ENCODE data around the gene PRRT4. TPM values are rescaled to one million over a fixed set of nuclear protein-coding genes. Genes with fewer than 3 reads are reported as not detected.

PRRT4 gene
- total RNA-seq, 2 donors from 2014 or later: 2.2 to 3.7 TPM

DNA sequence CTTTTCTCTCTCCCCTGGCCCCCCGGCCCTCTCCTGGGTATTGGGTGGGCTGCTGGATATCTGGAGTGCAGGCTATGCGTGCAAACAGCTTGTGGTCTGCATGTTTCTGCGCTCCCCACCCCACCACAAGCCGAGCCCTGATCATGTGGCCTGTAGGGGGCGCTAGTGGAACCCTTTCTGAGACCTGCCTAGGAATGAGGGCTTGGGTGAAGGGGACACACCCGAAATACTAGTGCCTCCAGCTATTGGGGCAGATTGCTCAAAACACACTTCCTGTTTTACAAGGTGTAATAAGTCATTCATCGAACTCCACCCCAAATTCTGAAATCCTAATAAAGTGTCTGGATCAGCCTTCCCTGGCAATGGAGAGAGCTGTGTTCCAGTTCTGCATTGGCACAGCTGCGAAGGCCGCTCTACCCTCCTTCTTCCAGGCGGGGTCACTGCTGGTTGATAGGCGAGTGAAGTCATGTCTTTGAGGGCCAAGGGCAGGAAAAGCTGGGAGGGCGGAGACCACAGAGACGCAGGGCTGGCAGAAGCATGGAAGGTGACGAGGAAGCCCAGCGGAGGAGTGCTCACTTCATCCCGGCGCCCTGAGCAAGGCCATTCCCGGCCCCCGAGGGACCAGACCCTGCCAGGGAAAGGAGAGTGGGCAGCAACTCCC is 19.8 kb upstream of the PRRT4 start:
- Histone ChIP-seq H3K4me3 (no peak overlapping the region), H3K27ac (no peak overlapping the region), H3K4me1 (ENCODE audit: control insufficient read depth in 1 of 2, low read depth in 2 of 2) (no peaks in the 10 kb centered on the region), H3K9me3 (no peaks in the 10 kb centered on the region), H3K27me3 (replicated peaks; ENCODE audit: insufficient read depth) (no peaks in the 10 kb centered on the region), H3K36me3 (no peaks in the 10 kb centered on the region)
- no peak for ATAC-seq (ENCODE audit: insufficient number of reproducible peaks, low FRiP score, low read depth)
- no peak for DNase-seq (ENCODE audit: low spot score)
- TF ChIP-seq, protein P1, sequence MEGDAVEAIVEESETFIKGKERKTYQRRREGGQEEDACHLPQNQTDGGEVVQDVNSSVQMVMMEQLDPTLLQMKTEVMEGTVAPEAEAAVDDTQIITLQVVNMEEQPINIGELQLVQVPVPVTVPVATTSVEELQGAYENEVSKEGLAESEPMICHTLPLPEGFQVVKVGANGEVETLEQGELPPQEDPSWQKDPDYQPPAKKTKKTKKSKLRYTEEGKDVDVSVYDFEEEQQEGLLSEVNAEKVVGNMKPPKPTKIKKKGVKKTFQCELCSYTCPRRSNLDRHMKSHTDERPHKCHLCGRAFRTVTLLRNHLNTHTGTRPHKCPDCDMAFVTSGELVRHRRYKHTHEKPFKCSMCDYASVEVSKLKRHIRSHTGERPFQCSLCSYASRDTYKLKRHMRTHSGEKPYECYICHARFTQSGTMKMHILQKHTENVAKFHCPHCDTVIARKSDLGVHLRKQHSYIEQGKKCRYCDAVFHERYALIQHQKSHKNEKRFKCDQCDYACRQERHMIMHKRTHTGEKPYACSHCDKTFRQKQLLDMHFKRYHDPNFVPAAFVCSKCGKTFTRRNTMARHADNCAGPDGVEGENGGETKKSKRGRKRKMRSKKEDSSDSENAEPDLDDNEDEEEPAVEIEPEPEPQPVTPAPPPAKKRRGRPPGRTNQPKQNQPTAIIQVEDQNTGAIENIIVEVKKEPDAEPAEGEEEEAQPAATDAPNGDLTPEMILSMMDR (IDR thresholded peaks at IDR 0.05): peak; percentile 16

DNA sequence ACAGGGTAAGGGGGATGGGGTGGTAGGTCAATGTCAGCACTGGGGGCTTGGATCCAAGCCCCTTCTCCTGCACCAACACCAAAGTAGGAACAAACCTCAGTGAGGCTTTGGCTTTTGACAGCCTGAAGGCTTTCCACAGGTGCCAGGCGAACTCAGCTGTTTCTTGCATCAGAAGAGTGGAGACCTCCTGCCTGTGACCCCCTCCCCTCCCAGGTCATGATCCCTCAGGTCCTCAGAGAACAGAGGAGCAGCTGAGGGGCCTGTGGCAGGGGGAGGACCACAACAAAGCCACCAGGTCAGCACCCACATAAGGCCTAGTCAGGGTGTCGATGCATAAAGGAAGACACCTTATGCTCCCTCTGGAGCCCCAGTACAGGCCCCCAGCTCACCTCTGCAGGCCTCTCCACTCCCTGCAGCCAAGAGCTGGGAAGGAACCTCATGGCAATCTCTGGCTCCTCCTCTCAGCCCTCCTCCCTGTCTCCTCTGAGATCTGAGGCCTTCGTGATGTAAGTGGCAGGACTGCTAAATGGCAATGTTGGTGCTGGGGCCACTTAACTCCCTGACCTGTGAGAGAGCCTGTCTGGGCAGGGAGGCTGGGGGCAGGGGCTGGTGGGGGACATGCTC is 19.1 kb upstream of the PRRT4 start:
- H3K4me1 ChIP-seq (ENCODE audit: control insufficient read depth in 1 of 2, low read depth in 2 of 2): no peaks in the 10 kb centered on the region
- no peaks in the 10 kb centered on the region for H3K9me3 ChIP-seq
- ATAC-seq (ENCODE audit: insufficient number of reproducible peaks, low FRiP score, low read depth) (no peak), DNase-seq (ENCODE audit: low spot score) (no peak)
- H3K27ac ChIP-seq: no peak overlapping the region
- H3K4me3 ChIP-seq: no peak overlapping the region
- H3K27me3 ChIP-seq (replicated peaks; ENCODE audit: insufficient read depth): no peaks in the 10 kb centered on the region
- TF ChIP-seq, protein P1 (IDR thresholded peaks at IDR 0.05): no peak
- H3K36me3 ChIP-seq: no peaks in the 10 kb centered on the region

DNA sequence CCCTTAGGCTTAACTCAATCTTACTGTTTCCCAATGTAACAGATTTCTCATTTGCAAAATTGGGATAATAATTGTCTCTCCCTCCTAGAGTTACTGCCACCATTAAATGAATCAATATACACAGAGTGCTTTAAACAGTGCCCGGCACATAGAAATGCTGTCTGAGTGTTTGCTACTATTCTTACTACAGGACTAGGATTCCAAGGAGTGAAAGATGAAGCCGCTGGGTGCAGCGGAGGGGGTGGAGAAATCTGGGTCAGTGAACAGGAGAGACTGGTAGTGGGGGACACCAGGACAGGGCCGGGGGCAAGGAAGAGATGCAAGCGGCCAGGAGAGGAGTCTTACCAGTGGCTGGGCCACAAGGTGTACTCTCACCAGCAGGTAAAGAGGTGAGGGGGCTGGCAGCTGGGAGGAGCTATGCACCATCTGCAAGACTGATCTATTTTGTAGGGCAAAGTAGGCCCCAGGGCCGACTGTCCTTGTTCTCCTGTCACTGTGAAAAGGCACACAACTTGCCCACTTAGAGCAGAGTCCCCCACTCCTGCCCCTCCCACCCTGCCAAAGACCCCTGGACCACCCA is 18.5 kb upstream of the PRRT4 start:
- H3K27ac ChIP-seq: no peak overlapping the region
- no peaks in the 10 kb centered on the region for H3K36me3 ChIP-seq
- TF ChIP-seq, protein P1 (IDR thresholded peaks at IDR 0.05): no peak
- no peak for ATAC-seq (ENCODE audit: insufficient number of reproducible peaks, low FRiP score, low read depth)
- DNase-seq (ENCODE audit: low spot score): no peak
- H3K4me1 ChIP-seq (ENCODE audit: control insufficient read depth in 1 of 2, low read depth in 2 of 2): no peaks in the 10 kb centered on the region
- no peaks in the 10 kb centered on the region for H3K27me3 ChIP-seq (replicated peaks; ENCODE audit: insufficient read depth)
- H3K9me3 ChIP-seq: no peaks in the 10 kb centered on the region
- no peak overlapping the region for H3K4me3 ChIP-seq

DNA sequence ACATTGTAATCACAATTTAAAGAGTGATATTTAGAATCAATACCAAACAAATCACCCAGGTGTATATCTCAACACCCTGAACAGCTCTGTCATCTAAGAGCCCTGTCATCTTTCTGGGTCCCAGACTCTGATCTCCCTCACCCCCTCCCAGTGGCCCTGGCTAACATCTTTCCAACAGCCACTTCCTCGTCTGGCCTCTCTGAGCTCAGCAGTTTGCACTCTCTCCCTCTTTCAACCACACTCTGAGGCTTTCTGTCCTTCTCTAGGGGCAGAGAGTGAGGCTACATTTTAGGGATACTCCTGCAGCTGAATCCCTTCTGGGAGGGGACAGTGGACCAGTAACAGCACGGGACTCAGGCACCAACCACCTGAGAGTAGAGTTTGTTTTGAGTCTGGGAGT is 17.1 kb upstream of the PRRT4 start:
- Histone ChIP-seq H3K27ac (no peak overlapping the region), H3K4me3 (no peak overlapping the region), H3K36me3 (no peaks in the 10 kb centered on the region), H3K4me1 (ENCODE audit: control insufficient read depth in 1 of 2, low read depth in 2 of 2) (no peaks in the 10 kb centered on the region), H3K9me3 (no peaks in the 10 kb centered on the region), H3K27me3 (replicated peaks; ENCODE audit: insufficient read depth) (no peaks in the 10 kb centered on the region)
- no peak for DNase-seq (ENCODE audit: low spot score)
- ATAC-seq (ENCODE audit: insufficient number of reproducible peaks, low FRiP score, low read depth): no peak
- TF ChIP-seq, protein P1 (IDR thresholded peaks at IDR 0.05): no peak

DNA sequence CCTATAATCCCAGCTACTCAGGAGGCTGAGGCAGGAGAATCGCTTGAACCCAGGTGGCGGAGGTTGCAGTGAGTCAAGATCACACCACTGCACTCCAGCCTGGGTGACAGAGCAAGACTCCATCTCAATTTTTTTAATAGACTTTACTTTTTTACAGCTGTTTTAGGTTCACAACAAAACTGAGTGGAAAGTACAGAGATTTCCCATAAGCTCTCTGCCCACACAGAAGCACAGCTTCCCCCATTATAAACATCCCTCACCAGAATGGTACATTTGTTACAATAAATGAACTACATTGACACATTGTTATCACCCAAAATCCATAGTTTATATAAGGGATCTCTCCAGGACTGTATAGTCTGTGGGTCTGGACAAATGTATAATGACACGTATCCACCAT is 14.6 kb upstream of the PRRT4 start:
- ATAC-seq (ENCODE audit: insufficient number of reproducible peaks, low FRiP score, low read depth) (no peak), DNase-seq (ENCODE audit: low spot score) (no peak)
- no peaks in the 10 kb centered on the region for H3K4me1 ChIP-seq (ENCODE audit: control insufficient read depth in 1 of 2, low read depth in 2 of 2)
- TF ChIP-seq, protein P1 (IDR thresholded peaks at IDR 0.05): no peak
- no peaks in the 10 kb centered on the region for H3K9me3 ChIP-seq
- no peak overlapping the region for H3K4me3 ChIP-seq
- no peak overlapping the region for H3K27ac ChIP-seq
- no peaks in the 10 kb centered on the region for H3K36me3 ChIP-seq
- H3K27me3 ChIP-seq (replicated peaks; ENCODE audit: insufficient read depth): no peaks in the 10 kb centered on the region

Data from thoracic aorta (tissue), 2 donors.